Measurements from ENCODE around the gene PLA2G4B.

PLA2G4B gene

GRCh38 chr15:41851755-41852370, 13.2 kb downstream of the PLA2G4B start:
- DNase-seq = no peak

GRCh38 chr15:41852736-41853590, 14.3 kb downstream of the PLA2G4B start:
- DNase-seq = no peak

GRCh38 chr15:41853831-41854230, 15.2 kb downstream of the PLA2G4B start:
- no peak for DNase-seq

- DNase-seq = no peak
These were observed 15.8 kb downstream of the PLA2G4B start for GRCh38 chr15:41854443-41854842.

GRCh38 chr15:41855261-41855961, 16.8 kb downstream of the PLA2G4B start:
- no peak for DNase-seq

- DNase-seq = no peak
These were observed 17.6 kb downstream of the PLA2G4B start for GRCh38 chr15:41856262-41856661.

- no peak for DNase-seq
These were observed 18.1 kb downstream of the PLA2G4B start for GRCh38 chr15:41856716-41857115.

- no peak for DNase-seq
These were observed 18.7 kb downstream of the PLA2G4B start for GRCh38 chr15:41857316-41857715.

- DNase-seq = no peak
These were observed 20.1 kb downstream of the PLA2G4B start for GRCh38 chr15:41858756-41859155.

GRCh38 chr15:41860049-41860828, 21.6 kb downstream of the PLA2G4B start:
- DNase-seq = peak; percentile 31 to 37

- no peak for DNase-seq
These were observed 23.2 kb downstream of the PLA2G4B start for GRCh38 chr15:41861736-41862356.

- DNase-seq = no peak
These were observed 24.0 kb downstream of the PLA2G4B start for GRCh38 chr15:41862515-41863116.

GRCh38 chr15:41865490-41866055, 26.9 kb downstream of the PLA2G4B start:
- DNase-seq = no peak

- no peak for DNase-seq
These were observed 27.6 kb downstream of the PLA2G4B start for GRCh38 chr15:41866263-41866703.

GRCh38 chr15:41866872-41867579, 28.4 kb downstream of the PLA2G4B start:
- DNase-seq = no peak

- no peak for DNase-seq
These were observed 29.7 kb downstream of the PLA2G4B start for GRCh38 chr15:41868321-41868720.

- DNase-seq = no peak
These were observed 31.4 kb downstream of the PLA2G4B start for GRCh38 chr15:41869770-41870688.

GRCh38 chr15:41870689-41871081, 32.0 kb downstream of the PLA2G4B start:
- no peak for DNase-seq

- no peak for DNase-seq
These were observed 32.7 kb downstream of the PLA2G4B start for GRCh38 chr15:41871175-41871905.
